Stimulated activated CD4-positive, alpha-beta T cell treated with anti-CD3 and anti-CD28 coated beads, Interleukin-4, amount 100 ng/mL, for 48 hours (primary cell): ENCODE results near the gene WDR90.

Experiments used
- DNase-seq, 2 donors: peaks; one replicate each; pipeline ENCODE4 v3.0.0-alpha.2; 2020; ENCODE audit warnings: low read depth in 2 of 2

Gene WDR90

DNA sequence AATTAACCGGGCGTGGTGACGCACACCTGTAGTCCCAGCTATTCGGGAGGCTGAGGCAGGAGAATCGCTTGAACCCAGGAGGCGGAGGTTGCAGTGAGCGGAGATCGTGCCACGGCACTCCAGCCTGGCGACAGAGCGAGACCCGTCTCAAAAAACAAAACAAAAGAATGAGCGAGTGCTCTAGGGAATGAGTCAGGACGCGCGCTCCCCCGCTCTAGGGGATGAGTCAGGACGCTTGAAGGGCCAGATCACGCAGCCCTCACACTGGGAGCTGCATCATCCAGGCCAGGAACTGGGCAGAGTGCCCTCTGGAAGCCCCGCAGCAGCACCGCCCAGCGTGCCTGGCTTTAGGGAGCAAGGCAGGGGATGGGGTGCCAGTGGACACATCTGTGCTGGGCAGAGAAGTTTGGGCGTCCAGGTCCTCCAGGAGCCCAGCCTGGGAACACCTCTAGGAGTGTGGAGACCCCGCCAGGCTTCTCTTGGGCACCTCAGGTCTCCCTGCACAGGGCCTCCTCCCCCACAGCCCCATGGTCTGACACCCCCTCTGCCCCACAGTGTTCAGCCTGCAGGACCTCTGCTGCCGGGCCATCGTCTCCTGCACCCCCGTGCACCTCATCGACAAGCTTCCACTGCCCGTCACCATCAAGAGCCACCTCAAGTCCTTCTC lies 22.2 kb upstream of the WDR90 start:
- no peak for DNase-seq

DNA sequence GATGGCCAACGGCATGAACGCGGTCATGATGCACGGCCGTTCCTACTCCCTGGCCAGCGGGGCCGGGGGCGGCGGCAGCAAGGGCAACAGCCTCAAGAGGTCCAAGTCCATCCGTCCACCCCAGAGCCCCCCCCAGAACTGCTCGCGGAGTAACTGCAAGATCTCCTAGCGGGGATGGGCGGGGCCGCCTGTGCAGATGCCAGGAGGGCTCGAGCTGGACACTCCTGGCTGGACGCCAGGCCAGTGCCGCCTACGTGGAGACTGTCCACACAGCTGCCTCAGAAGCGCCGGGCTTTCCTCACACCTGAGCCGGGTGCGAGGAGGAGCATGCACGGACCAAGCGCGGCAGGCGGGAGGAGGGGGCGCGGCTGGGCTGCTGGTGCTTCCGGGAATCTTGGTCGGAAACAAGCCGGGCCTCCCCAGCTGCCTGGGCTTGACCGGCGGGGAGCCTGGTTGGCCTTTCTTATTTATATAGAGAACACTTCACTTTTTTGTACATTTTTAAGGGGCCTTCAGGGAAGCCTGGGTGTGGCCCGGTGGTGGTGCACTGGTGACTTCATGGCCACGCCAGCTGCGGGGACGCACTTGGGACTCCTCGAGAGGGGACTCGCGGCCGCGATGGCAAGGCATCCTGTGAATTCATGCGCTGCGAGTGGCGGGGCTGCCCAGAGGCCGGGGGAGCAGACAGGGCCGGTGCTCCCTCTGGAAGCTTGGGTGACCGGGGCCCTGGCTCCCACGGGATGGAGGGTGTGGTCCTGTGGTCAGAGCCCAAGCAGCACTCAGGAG lies 21.5 kb upstream of the WDR90 start:
- DNase-seq, result no peak

DNA sequence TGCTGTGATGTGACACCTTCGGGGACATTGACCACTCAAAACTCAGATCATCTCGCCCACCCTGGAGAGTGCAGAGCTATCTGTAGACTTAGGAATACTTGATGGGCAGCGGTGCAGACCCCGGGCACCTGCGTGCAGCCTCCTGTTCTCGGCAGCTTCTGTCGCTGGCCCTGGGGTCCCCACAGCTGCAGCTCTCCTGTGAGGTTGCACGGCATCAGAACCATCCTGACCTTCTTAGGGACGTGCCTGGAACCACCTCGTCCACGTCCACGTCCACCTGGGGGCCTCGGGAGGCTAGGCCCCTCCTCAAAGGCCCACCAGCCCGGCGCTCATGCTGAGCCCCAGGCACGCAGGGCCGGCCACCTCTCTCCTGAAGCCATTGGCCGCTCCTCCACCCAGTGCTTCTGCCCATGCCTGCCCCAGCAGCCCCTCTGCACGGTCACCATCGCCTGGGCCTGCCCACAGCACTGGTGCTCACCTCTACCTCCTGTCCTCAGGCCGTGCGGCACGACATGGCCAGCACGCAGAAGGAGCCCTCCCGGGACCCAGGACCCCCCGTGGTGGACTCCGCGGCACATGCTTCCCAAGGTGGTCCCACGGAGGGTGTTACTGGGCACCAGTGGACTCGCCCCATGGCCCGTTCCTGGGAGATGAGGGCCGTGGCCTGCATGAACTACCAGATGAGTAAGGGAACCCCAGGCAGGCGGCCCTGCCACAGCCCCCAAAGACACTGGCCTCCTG lies 20.7 kb upstream of the WDR90 start:
- DNase-seq, result no peak

DNA sequence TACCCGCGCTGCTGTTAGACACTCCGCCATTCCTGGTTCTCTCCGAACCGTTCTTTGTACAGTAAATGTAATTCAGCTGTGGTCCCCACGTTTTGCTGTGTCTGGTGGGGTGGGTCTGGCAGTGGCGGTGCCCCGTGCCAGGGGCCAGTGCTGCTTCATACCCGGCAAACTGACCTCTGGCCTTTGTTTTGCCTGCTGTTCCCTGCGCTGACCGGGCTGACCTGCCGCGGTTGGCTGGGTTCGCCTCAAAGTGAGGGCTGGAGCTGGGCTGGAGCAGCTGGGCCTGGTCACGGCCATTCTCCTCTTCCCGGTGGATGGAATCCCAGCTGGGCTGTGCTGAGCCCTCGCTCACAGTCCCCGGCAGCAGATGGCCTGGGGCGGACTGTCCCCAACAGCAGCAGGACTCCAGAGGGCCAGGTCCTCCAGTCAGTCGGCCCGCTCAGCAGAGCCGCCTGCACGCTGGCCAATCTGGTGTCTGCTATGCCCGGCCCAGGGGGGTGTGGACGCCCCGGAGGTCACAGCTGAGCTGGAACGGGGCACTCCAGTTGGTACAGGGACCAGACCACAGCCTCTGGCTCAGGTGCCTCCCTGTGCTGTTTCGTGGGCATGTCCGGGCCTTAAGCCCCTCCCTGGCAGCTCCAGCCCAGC lies 19.9 kb upstream of the WDR90 start:
- no peak for DNase-seq

- DNase-seq, result no peak
Measured at GRCh38 chr16:629833-630248, 19.3 kb upstream of the WDR90 start.

DNA sequence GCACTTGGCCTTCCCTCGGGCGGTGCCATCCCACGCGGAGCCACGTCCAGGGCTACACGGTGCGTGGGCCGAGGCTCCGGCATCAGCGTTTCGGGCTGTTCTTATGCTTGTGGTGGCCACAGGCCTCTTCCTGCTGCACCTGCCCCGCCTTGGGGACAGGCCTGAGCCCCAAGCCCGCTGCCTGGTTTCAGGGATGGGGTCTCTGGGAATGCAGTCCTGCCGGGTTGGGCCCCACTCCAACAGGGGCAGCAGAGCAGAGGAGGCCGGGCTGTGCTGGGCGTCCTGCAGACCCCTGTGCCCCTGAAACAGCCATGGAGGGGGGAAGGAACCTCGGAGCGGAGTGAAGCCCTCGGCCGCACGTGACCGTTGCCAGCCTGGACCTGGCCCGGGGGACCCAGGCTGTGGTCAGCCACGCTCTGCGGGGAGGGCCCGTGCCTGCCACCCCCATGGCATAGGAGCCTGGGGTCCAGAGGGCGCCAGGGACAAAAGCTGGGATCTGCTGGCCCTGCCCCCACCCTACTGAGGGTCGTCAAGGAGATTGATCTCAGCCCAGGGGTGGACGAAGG lies 18.8 kb upstream of the WDR90 start:
- no peak for DNase-seq

- no peak for DNase-seq
Measured at GRCh38 chr16:630815-631405, 18.3 kb upstream of the WDR90 start, which contains the start of gene WFIKKN1. Gene WFIKKN1, plus strand, starts transcription at chr16:630985. Its CDS starts 269 bp downstream, at chr16:631254.

- DNase-seq, result no peak
Measured at GRCh38 chr16:631808-632358, 17.3 kb upstream of the WDR90 start.

DNA sequence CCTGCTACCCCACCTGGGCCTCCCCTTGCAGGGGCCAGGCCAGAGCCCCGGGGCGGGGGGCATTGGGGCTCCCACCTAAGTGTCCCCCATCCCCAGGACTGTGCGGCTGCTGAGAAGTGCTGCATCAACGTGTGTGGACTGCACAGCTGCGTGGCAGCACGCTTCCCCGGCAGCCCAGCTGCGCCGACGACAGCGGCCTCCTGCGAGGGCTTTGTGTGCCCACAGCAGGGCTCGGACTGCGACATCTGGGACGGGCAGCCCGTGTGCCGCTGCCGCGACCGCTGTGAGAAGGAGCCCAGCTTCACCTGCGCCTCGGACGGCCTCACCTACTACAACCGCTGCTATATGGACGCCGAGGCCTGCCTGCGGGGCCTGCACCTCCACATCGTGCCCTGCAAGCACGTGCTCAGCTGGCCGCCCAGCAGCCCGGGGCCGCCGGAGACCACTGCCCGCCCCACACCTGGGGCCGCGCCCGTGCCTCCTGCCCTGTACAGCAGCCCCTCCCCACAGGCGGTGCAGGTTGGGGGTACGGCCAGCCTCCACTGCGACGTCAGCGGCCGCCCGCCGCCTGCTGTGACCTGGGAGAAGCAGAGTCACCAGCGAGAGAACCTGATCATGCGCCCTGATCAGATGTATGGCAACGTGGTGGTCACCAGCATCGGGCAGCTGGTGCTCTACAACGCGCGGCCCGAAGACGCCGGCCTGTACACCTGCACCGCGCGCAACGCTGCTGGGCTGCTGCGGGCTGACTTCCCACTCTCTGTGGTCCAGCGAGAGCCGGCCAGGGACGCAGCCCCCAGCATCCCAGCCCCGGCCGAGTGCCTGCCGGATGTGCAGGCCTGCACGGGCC lies 16.5 kb upstream of the WDR90 start:
- no peak for DNase-seq

- DNase-seq, result no peak
Measured at GRCh38 chr16:633336-634050, 15.7 kb upstream of the WDR90 start.

DNA sequence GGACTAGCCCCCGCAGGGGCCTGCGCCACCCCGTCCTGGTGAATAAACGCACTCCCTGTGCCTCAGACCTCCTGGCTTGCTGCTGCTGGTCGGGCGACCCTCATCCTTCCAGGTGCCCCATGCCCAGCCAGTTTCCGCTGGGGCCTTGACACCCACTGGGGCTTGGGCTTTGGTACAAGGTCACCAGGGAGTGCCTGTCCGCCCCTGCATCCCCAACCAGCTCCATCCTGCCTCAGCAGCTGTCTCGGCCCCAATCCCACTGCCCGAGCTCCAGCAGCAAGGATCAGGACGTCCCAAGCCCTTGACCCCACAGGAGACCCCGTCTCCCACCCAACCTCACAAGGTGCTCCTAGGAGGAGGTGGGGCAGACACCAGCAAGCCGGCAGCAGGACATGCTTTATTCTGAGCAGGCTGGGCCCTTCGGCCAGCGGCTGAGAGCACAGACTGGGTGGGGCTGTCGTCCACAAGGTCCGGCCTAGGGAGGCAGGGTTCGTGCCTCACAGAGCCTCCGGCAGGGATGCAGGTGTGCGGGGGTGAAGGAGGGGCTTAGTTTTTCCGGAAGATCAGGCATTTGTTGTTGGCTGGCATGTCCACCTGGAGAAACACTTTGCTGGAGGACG lies 15.0 kb upstream of the WDR90 start:
- DNase-seq, result no peak

DNA sequence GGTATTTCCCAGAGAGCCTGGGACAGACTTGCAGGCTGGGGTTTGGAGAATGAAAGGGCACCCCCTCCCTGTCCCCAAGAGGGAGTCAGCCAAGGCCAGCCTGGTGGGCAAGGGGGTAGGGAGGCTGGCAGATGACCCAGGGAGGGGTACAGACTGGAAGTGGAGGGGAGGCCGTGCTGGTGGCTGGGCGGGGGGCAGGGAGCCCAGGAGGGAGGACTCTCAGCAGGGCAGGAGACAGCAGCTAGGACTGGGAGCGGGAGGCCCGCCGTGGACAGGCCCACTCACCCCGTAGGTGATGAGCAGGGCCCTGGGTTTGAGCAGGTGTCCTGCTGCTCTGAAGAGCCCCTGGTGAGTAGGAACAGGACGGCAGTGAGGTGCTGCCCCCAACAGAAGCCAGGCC lies 14.2 kb upstream of the WDR90 start:
- DNase-seq, result no peak

DNA sequence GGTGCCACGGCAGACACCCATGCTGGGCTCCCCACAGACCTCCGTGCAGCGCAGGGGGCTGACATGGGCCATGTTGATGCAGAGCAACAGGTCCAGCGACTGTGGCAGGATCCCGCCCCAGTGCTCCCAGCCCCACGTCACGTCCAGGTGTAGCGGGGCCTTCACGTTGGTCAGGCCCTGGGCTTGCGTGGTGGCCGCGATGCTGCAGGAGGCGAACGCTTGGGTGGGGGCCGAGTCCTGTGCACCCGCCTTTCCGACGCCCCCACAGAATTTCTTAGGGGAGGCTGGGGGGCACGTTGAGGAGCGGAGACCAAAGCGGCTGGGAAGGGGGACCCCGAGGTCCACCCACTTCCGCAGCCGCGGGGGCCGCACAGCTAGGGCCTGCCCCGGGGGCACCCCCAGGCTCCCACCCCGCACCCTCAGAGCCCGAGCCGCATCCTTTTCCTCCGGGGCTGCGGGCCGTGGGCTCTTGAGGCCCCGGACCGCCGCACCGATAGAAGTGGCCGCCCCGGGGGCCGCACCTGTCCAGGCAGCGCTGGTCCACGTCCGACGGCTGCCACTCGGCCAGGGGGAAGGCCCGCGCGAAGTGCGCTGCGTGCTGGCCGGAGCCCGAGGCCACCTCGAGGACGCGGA lies 13.5 kb upstream of the WDR90 start:
- DNase-seq, result no peak

- DNase-seq, result peak; percentile 91 to 92
Measured at GRCh38 chr16:636206-637080, 12.7 kb upstream of the WDR90 start, which contains the start of gene METTL26. Gene METTL26, minus strand, starts transcription at chr16:636305. Its CDS starts 15 bp downstream, at chr16:636290.

DNA sequence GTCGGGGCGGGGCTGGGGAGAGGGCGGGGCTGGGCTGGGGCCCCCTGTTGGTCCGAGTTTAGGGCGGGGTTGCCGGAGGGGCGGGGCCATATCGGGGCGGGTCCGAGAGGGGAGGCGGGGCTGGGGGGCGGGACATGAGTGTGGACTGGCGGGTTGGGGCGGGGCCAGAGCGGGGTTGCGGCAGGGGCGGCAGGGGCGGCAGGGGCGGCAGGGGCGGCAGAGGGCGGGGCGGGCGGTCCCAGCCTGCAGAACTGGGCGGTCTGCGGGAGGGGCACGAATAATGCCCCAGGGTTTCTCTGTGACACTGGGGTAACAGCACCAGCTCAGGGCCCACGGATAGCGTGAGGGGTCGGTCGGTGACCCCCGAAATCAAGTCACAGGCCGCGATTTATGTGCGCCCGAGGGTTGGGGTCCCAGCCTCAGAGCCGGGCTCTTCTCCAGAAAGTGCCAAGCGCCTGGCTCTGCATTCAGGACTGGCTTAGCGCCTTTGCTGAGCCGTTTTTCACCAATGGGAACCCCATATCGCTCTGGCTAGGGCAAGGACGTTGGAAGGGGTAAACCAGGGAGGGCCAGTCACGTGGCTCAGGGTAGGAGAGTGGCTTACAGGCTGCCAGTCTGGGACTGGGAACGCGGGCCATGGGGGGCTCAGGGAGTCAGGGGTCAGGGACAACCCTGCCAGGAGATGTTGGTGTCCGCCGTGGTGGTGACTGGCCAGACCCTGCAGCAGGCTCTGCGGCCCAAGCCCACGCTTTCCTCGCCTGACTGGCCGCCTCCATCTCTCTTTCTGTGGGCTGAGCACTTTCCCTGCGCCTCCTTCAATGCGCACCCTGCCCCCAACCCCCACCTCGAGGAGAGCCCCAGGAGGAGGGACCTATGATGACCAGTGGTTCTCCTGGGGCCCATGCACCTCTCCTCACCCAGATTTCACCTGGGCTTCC lies 11.8 kb upstream of the WDR90 start:
- DNase-seq, result peak; percentile 86 to 95

DNA sequence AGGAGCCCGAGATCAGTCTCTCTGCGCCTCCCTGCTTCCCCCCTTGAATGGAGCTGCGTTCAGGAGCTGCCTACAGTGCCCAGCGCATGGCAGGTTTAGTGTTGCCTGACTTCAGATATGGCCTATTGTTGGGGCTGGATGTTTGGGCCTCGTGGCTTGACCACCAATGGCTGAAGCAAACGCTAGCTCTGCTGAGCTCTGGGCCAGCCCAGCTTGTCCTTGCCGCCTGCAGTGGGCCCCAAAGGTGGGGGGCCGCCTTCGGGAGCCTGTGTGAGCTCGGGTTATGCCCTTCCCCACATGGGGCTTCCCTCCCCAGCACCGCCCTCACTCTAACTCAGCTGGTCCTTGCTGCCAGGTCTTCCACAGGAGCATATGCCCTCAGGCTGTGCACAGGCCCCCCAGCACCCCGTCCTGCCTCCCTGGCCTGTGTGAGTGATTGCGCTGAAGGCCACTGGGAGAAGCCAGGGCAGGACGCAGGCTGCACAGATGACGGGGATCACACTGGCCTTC lies 11.1 kb upstream of the WDR90 start:
- DNase-seq, result no peak
